DOHH2 (cell line): ENCODE data around the gene HACD2.

Source experiments
- H3F3A ChIP-seq: fragments of 200-600 bp; sonication (generic), shearing (Covaris generic); 2 replicates; pipeline ENCODE4 v1.6.0; 2016; ENCODE audit warnings: antibody characterized with exemption, mild to moderate bottlenecking; ENCODE audit not compliant: control insufficient read depth, insufficient read depth
- H3K27ac ChIP-seq: fragments of 200-600 bp; sonication (generic); 2 replicates; pipeline ENCODE4 v1.5.1; 2014; ENCODE audit warnings: low read depth, mild to moderate bottlenecking, low read length, moderate library complexity
- H3K27me3 ChIP-seq: fragments of 200-600 bp; sonication (generic); 2 replicates; pipeline ENCODE4 v1.6.1; 2014; ENCODE audit warnings: mild to moderate bottlenecking, low read length, mixed read lengths; ENCODE audit not compliant: control insufficient read depth
- H3K36me3 ChIP-seq: fragments of 200-600 bp; sonication (generic); 2 replicates; pipeline ENCODE4 v1.6.1; 2014; ENCODE audit warnings: mild to moderate bottlenecking, low read length, moderate library complexity, mixed read lengths; ENCODE audit not compliant: control insufficient read depth
- H3K4me1 ChIP-seq: fragments of 200-600 bp; sonication (generic); 2 replicates; pipeline ENCODE4 v1.6.1; 2014; ENCODE audit warnings: mild to moderate bottlenecking, low read length, mixed read lengths; ENCODE audit not compliant: control insufficient read depth
- H3K4me2 ChIP-seq: fragments of 200-600 bp; sonication (generic); 2 replicates; pipeline ENCODE4 v1.6.0; 2014; ENCODE audit warnings: mild to moderate bottlenecking, low read length, moderate library complexity
- H3K4me3 ChIP-seq: fragments of 200-600 bp; sonication (generic); 2 replicates; pipeline ENCODE4 v1.5.1; 2014; ENCODE audit warnings: mild to moderate bottlenecking, low read length, mixed read lengths
- H3K79me2 ChIP-seq: fragments of 200-600 bp; sonication (generic); 2 replicates; pipeline ENCODE4 v1.6.1; 2014; ENCODE audit warnings: mild to moderate bottlenecking, low read length, mixed read lengths; ENCODE audit not compliant: control insufficient read depth
- H3K9me2 ChIP-seq: fragments of 200-600 bp; sonication (generic); replicated peaks from 2 replicates; pipeline ENCODE4 v1.6.1; 2014; ENCODE audit warnings: mild to moderate bottlenecking, low read length, mixed read lengths; ENCODE audit not compliant: control insufficient read depth
- H3K9me3 ChIP-seq: fragments of 200-600 bp; sonication (generic); 2 replicates; pipeline ENCODE4 v1.6.1; 2014; ENCODE audit warnings: antibody characterized with exemption, low read length, mixed read lengths; ENCODE audit not compliant: control insufficient read depth, insufficient read depth
- H4K20me1 ChIP-seq: fragments of 200-600 bp; sonication (generic); 2 replicates; pipeline ENCODE4 v1.6.0; 2014; ENCODE audit warnings: low read depth, mild to moderate bottlenecking, antibody characterized with exemption, low read length, moderate library complexity; ENCODE audit not compliant: control insufficient read depth, insufficient read depth
- CTCF ChIP-seq: fragments of 200-600 bp; sonication (generic); IDR thresholded peaks from one replicate; pipeline ENCODE4 v1.5.1; 2014; ENCODE audit warnings: antibody characterized with exemption, mild to moderate bottlenecking, low read depth, low read length; ENCODE audit not compliant: poor library complexity, severe bottlenecking
- EZH2phosphoT487 ChIP-seq: fragments of 200-600 bp; sonication (generic); IDR thresholded peaks from 2 replicates; pipeline ENCODE4 v1.6.1; 2017; ENCODE audit warnings: borderline replicate concordance, mild to moderate bottlenecking, antibody characterized with exemption, low read length, moderate library complexity, mixed read lengths

The HACD2 gene

GRCh38 chr3:123518892-123519485 is 65.9 kb downstream of the HACD2 start:
- no peak overlapping the region for H3K27ac ChIP-seq
- TF ChIP-seq EZH2phosphoT487 (no peak), CTCF (no peak)

DNA sequence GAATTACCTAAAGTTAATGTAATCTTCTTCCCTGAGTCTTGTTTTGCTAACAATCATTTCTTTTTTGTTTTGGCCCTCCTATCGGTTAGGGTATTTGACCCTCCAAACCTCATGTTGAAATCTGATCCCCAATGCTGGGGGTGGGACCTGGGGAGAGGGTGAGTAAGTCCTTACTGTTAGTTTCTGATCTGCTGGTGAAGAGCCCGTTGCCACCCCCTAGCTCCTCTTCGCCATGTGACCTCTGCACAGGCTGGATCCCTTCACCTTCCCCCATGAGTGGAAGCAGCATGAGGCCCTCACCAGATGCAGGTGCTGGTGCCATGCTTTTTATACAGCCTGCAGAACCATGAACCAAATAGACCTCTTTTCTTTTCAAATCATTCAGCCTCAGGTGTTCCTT is 73.1 kb downstream of the HACD2 start:
- Histone ChIP-seq H3K4me2 (no peak overlapping the region), H3K27ac (no peak overlapping the region), H4K20me1 (no peaks in the 10 kb centered on the region), H3K4me1 (no peaks in the 10 kb centered on the region), H3F3A (no peaks in the 10 kb centered on the region), H3K9me3 (no peaks in the 10 kb centered on the region), H3K36me3 (no peaks in the 10 kb centered on the region), H3K79me2 (no peaks in the 10 kb centered on the region), H3K4me3 (no peak overlapping the region), H3K9me2 (no peaks in the 10 kb centered on the region), H3K27me3 (no peaks in the 10 kb centered on the region)
- TF ChIP-seq EZH2phosphoT487 (no peak), CTCF (no peak)

More at GRCh38 chr3:123518892-123519485, 65.9 kb downstream of the HACD2 start:
- Histone ChIP-seq H3K36me3 (no peaks in the 10 kb centered on the region), H3F3A (no peaks in the 10 kb centered on the region), H3K79me2 (no peaks in the 10 kb centered on the region), H3K4me1 (no peaks in the 10 kb centered on the region), H4K20me1 (no peaks in the 10 kb centered on the region), H3K27me3 (no peaks in the 10 kb centered on the region), H3K4me3 (no peak overlapping the region), H3K9me3 (no peaks in the 10 kb centered on the region), H3K9me2 (no peaks in the 10 kb centered on the region), H3K4me2 (no peak overlapping the region)

DNA sequence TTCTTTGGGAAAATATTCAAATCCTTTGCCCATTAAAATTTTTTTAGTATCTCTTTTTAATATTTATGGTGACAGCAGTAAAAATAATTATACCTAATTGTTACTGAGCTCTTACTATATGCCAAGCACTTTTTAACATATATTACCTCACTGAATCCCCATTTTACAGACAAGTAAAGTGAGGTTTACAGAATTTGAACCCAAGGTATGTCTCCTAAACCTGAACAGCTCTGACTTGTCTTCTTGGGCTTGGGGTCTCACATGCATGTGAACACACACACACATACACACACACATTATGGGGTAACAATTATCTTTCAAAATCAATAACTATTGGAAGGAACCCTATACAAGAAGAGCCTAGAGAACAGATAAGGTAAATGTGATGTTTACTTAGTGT is 73.8 kb downstream of the HACD2 start:
- Histone ChIP-seq H3K27me3 (no peaks in the 10 kb centered on the region), H3K36me3 (no peaks in the 10 kb centered on the region), H3K9me3 (no peaks in the 10 kb centered on the region), H4K20me1 (no peaks in the 10 kb centered on the region), H3F3A (no peaks in the 10 kb centered on the region), H3K79me2 (no peaks in the 10 kb centered on the region), H3K4me1 (no peaks in the 10 kb centered on the region), H3K4me3 (no peak overlapping the region), H3K27ac (no peak overlapping the region), H3K4me2 (no peak overlapping the region), H3K9me2 (no peaks in the 10 kb centered on the region)
- TF ChIP-seq EZH2phosphoT487 (no peak), CTCF (no peak)

DNA sequence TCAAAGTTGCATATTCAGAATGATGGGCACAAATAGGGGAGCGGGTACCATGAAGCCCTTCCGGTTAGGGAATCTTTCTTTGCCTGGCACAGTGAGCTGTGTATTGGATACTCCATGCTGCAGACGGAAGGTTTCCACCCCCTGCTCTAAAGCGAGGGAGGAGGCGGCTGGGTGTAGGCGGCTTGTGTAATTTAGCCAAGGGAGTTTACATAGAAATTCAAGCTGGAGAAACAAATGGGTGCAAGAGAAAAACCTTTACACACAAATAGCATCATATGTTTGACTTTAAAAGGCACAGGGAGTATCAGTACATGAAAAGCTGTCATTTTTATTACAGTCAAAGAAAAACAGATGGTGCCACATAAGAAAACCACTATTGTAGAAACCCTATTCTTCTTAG is 76.7 kb downstream of the HACD2 start:
- no peak overlapping the region for H3K27ac ChIP-seq

More for the DNA sequence above, 76.7 kb downstream of the HACD2 start:
- no peaks in the 10 kb centered on the region for H3K9me3 ChIP-seq
- no peaks in the 10 kb centered on the region for H3K4me1 ChIP-seq
- H3K4me2 ChIP-seq, result no peak overlapping the region
- no peak overlapping the region for H3K4me3 ChIP-seq
- H3K79me2 ChIP-seq, result no peaks in the 10 kb centered on the region
- no peaks in the 10 kb centered on the region for H3K9me2 ChIP-seq
- no peaks in the 10 kb centered on the region for H3K27me3 ChIP-seq
- H3K36me3 ChIP-seq, result no peaks in the 10 kb centered on the region
- H3F3A ChIP-seq, result no peaks in the 10 kb centered on the region
- no peaks in the 10 kb centered on the region for H4K20me1 ChIP-seq
- TF ChIP-seq CTCF, result no peak
- TF ChIP-seq EZH2phosphoT487, result no peak
